NCI-H1105 (cell line): Measurements from ENCODE around the gene TMEM134.
A peak's percentile ranks its signal among the peaks of the same experiment; 100 is the strongest.
"Not testable (repeated sequence)": the region's sequence is repeated elsewhere in the genome, so short reads cannot be mapped to it uniquely, and the experiment has no call there.

Source experiments
- DNase-seq: peaks from one replicate; lab custom pipeline; 2025; lab: John Stamatoyannopoulos, UW

The TMEM134 gene

DNA sequence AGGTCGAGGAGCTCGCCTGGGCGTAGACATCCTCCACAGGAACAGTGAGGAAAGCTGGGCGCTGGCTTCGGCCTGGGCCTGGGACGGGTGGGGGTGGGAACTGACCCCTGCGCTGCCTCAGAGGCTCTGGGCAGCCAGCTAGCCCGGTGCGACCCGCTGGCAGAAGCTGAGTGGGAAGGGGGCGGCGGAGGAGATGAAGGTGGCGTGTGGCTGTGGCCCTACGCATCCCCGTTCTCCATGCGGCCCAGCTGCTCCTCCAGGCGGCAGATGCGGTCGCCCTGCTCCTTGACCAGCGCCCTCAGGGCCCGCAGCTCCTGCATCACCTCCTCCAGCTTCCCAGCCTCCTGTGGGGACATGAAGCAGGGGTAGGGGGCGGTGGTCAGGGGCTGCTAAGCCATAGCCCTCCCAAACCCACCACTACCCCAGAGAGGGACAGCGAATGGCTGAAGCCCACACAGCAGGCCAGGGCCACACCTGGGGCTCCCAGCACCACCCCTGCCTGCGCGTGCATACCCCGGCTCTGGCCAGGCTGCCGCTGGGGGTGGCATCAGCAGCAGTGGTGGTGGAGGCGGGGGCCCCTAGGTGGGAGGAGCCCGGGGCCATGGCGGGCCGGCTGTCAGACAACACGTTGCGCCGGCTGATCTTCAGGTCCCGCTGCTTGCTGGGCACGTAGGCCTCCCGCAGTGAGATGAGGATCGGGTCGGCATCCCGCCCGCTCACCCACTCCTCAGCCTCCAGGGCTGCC is 30.7 kb downstream of the TMEM134 start:
- DNase-seq, result no peak

GRCh38 chr11:67437809-67438157 is 31.3 kb downstream of the TMEM134 start:
- DNase-seq, result no peak

- DNase-seq, result no peak
Measured at GRCh38 chr11:67437082-67437808, 31.8 kb downstream of the TMEM134 start, which contains the start of gene PTPRCAP. Gene PTPRCAP (minus strand): TSS chr11:67437682. CDS start chr11:67437619, 63 bp downstream.

DNA sequence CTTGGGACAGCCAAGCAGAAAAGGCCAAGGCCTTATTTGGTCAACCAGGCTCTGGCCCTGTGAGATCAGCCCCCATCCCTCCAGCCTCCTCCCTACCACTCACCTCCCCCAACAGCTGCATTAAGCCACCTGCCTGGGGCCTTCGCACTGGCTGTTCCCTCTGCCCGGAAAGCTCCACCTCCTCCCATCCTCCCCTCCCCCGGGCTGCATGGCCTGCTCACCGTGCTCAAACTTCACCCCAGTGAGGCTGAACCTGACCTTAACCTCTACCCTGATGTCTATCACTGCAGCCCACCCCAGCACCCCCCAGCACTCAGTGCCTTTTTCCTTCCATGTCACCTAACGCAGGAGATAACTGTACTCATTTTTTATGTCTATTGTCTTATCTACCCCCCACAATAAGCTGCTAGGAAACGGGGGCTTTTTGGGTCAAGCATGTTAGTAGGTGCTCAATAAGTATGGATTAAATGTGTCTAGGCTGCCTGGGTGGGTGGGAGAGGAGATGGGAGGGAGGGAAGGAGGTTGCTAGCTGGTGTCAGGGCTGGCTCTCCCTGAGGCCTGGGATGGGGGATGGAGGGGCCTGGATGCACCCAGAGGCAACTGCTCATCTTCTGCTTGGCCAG is 32.5 kb downstream of the TMEM134 start:
- DNase-seq, result no peak

- no peak for DNase-seq
Measured at GRCh38 chr11:67435727-67436458, 33.2 kb downstream of the TMEM134 start.

DNA sequence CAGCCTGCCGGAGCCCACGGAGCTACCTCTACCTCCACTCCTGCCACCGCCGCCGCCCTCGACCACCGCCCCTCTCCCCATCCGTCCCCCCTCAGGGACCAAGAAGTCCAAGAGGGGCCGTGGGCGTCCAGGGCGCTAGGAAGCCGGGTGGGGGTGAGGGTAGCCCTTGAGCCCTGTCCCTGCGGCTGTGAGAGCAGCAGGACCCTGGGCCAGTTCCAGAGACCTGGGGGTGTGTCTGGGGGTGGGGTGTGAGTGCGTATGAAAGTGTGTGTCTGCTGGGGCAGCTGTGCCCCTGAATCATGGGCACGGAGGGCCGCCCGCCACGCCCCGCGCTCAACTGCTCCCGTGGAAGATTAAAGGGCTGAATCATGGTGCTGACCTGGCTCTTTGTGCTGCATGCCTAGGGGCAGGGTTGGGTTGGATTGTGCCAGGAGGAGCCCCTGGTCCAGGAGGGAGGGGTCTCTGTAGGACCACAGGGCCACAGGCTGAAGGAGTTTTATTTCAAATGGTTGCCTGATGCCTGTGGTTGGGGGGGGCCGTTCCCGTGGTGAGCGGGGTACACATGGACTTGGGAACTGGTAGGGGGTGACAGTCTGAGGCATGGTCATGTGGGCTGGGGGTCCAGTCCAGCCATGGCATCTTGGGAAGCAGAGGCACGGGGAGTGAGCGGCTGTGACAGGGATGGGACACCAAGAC is 33.9 kb downstream of the TMEM134 start:
- no peak for DNase-seq

GRCh38 chr11:67434395-67434881 is 34.6 kb downstream of the TMEM134 start:
- no peak for DNase-seq

- DNase-seq, result no peak
Measured at GRCh38 chr11:67433536-67434394, 35.3 kb downstream of the TMEM134 start.

GRCh38 chr11:67432655-67433349 is 36.2 kb downstream of the TMEM134 start:
- no peak for DNase-seq

DNA sequence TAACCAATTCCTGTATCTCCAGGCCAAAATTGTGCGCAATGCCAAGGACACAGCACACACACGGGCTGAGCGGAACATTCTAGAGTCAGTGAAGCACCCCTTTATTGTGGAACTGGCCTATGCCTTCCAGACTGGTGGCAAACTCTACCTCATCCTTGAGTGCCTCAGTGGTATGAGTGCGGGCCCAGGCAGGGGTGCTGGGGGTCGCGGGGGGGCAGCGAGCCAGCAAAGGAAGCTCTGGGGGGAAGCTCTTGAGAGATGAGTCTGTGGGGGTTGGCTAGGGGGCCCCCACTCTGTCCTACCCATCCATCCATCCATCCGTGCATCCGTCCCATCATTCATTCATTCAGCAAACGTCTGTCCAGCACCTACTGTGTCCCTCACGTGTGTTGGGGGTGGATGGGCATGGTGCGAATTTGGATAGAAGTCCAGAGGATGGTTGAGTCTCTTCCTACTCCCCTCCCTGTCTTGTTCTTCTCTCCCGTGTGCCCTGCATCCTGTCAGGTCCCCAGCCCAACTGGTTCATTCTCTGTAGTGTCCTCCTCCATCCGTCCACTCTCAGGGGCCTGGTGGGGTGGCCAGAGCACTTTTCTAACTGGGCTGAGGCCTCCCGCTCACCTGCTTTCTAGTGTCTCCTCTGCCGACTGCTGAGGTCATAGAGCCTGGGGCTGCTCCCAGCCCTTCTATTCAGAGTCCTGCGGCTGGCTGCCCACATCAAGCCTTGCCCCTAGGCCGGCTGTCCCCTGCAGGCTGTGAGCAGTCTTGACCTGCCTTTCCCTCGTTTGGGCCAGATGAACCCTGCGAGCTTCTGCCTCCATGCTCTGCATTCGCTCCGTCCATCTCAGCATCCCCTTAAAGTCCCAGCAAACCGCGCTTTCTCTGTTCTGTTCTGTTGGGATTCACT is 37.5 kb downstream of the TMEM134 start:
- no peak for DNase-seq

GRCh38 chr11:67429722-67430121 is 39.3 kb downstream of the TMEM134 start:
- no peak for DNase-seq

GRCh38 chr11:67429038-67429668 is 39.9 kb downstream of the TMEM134 start:
- no peak for DNase-seq

GRCh38 chr11:67428052-67429001 is 40.7 kb downstream of the TMEM134 start, which contains the start of gene RPS6KB2:
Gene RPS6KB2 (plus strand): TSS chr11:67428494. CDS start chr11:67428546, 52 bp downstream.
- DNase-seq, result peak; percentile 96

GRCh38 chr11:67427364-67427859 is 41.6 kb downstream of the TMEM134 start:
- DNase-seq, result not testable (repeated sequence)

DNA sequence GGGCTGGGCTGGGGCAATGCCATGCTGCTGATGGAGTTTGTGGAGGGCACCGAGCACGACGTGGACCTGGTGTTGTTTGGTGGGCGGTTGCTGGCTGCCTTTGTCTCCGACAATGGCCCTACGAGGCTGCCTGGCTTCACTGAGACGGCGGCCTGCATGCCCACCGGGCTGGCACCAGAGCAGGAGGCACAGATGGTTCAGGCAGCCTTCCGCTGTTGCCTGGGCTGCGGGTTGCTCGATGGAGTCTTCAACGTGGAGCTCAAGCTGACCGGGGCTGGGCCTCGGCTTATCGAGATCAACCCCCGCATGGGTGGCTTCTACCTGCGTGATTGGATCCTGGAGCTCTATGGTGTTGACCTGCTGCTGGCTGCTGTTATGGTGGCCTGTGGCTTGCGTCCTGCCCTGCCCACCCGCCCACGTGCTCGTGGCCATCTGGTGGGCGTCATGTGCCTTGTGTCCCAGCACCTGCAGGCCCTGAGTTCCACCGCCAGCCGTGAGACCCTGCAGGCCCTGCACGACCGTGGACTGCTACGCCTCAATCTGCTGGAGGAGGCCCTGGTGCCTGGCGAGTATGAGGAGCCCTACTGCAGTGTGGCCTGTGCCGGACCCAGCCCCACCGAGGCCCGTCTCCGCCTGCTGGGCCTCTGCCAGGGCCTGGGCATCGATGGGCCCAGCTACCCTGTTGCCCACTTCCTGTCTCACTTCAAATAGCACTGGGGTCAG is 45.0 kb downstream of the TMEM134 start:
- DNase-seq, result no peak

GRCh38 chr11:67423466-67423865 is 45.6 kb downstream of the TMEM134 start:
- no peak for DNase-seq
